ENCODE data around the gene CMPK1. TPM values are rescaled to one million over a fixed set of nuclear protein-coding genes. Genes with fewer than 3 reads are reported as not detected.
A peak's percentile ranks its signal among the peaks of the same experiment; 100 is the strongest.

Gene CMPK1
- polyA plus RNA-seq, 1 donor (not counting 4 experiments of a cell fraction or from before 2014, with no cell fraction given), result 63.8 TPM

DNA sequence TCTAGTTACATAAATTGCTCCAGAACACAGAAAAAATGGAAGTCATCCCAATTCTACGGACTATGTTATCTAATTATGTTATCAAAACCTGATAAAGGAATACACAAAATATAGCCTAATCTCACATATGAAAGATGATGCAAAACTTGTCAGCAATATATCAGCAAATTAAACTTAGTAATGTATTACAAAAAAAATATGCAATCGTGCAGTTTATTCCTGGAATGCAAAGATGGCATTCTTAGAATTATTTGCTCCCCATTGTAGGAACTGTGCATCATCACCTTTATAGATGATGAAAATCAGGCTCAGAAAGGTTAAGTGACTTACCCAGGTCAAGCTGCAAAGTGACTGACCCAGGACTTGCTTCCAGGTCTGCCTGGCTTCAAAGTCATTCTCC, 90.3 kb downstream of the CMPK1 start:
- FAIRE-seq (no peak), DNase-seq (ENCODE audit: low read depth, low spot score) (no peak)
- H3K4me2 ChIP-seq (ENCODE audit: control insufficient read depth, extremely low read depth, insufficient read depth, low read depth, low read length), result no peak overlapping the region
- H3K9me3 ChIP-seq (ENCODE audit: control insufficient read depth, low read depth, low read length), result no peaks in the 10 kb centered on the region
- peaks cover 4% of the 10 kb centered on the region for H4K20me1 ChIP-seq (ENCODE audit: control insufficient read depth, extremely low read depth, insufficient read depth, low read length)
- H3K4me1 ChIP-seq (ENCODE audit: control insufficient read depth, extremely low read depth, insufficient read depth, low read length), result no peaks in the 10 kb centered on the region
- TF ChIP-seq EZH2 (IDR thresholded peaks at IDR 0.05; ENCODE audit: low read length), result no peak
- no peak for TF ChIP-seq CTCF (optimal IDR thresholded peaks at IDR 0.05 in 1 of 3, IDR thresholded peaks at IDR 0.05 in 1 of 3, conservative IDR thresholded peaks at IDR 0.05 in 1 of 3; ENCODE audit: extremely low read depth in 1 of 3, insufficient read depth in 2 of 3, low read length in 3 of 3)
- no peaks in the 10 kb centered on the region for H3K79me2 ChIP-seq (ENCODE audit: control insufficient read depth, insufficient read depth, low read length)
- H3K4me3 ChIP-seq (ENCODE audit: control insufficient read depth in 2 of 3, extremely low read depth in 1 of 3, insufficient read depth in 2 of 3, low read depth in 1 of 3, low read length in 3 of 3), result no peak overlapping the region
- no peaks in the 10 kb centered on the region for H3K36me3 ChIP-seq (ENCODE audit: control insufficient read depth in 2 of 2, extremely low read depth in 1 of 2, insufficient read depth in 2 of 2, low read length in 2 of 2)
- no peaks in the 10 kb centered on the region for H3K9me1 ChIP-seq (ENCODE audit: control insufficient read depth, extremely low read depth, insufficient read depth, low read length)
- H3K27ac ChIP-seq (ENCODE audit: control insufficient read depth, insufficient read depth, low read length), result no peak overlapping the region
- no peak overlapping the region for H2AFZ ChIP-seq (ENCODE audit: control insufficient read depth, low read length)
- dilution Hi-C loops (cut with MboI; ENCODE audit: extremely low pct_ligation_motif_present, low sequenced_read_pairs), result no loop called here
- H3K9ac ChIP-seq (ENCODE audit: control insufficient read depth, extremely low read depth, insufficient read depth, low read length), result no peak overlapping the region
- H3K27me3 ChIP-seq (ENCODE audit: control insufficient read depth, extremely low read depth, insufficient read depth, low read length), result peaks cover 11% of the 10 kb centered on the region

DNA sequence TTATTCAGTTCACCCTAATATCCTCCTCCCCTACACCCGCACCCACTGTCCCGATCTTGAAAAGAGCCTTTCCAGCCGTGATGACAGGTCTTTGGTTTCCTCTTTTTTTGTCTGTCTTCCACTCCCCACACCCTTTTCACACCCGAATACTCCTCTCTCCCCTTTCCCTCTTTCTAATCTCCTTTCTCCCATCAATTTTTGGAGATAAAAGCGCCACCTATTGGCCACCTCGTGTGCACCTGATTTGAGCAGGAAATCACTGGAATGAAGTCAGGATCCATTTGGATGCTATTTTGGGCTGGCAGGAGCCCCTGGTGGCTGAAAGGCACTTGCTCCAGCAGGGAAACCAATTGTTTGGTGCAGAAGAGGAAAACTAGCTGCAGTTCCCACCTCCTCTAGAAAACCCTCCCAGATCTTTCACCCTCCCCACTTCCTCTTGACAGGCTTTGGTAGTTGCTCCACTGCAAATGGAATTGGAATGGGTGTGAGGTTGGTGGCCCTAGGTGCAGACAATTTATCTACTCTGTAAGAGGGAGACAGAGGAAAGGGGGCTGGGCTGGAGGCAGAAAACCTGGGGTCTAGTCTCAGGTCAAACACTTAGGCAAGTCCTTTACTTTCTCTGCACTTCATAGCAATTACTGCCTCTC, 90.9 kb downstream of the CMPK1 start:
- Histone ChIP-seq H3K9me1 (ENCODE audit: control insufficient read depth, extremely low read depth, insufficient read depth, low read length) (no peaks in the 10 kb centered on the region), H2AFZ (ENCODE audit: control insufficient read depth, low read length) (no peak overlapping the region), H3K4me1 (ENCODE audit: control insufficient read depth, extremely low read depth, insufficient read depth, low read length) (no peaks in the 10 kb centered on the region), H3K9me3 (ENCODE audit: control insufficient read depth, low read depth, low read length) (no peaks in the 10 kb centered on the region), H3K27ac (ENCODE audit: control insufficient read depth, insufficient read depth, low read length) (no peak overlapping the region), H3K4me3 (ENCODE audit: control insufficient read depth in 2 of 3, extremely low read depth in 1 of 3, insufficient read depth in 2 of 3, low read depth in 1 of 3, low read length in 3 of 3) (no peak overlapping the region), H3K36me3 (ENCODE audit: control insufficient read depth in 2 of 2, extremely low read depth in 1 of 2, insufficient read depth in 2 of 2, low read length in 2 of 2) (no peaks in the 10 kb centered on the region), H3K4me2 (ENCODE audit: control insufficient read depth, extremely low read depth, insufficient read depth, low read depth, low read length) (no peak overlapping the region), H3K9ac (ENCODE audit: control insufficient read depth, extremely low read depth, insufficient read depth, low read length) (no peak overlapping the region), H4K20me1 (ENCODE audit: control insufficient read depth, extremely low read depth, insufficient read depth, low read length) (peaks cover 4% of the 10 kb centered on the region), H3K79me2 (ENCODE audit: control insufficient read depth, insufficient read depth, low read length) (no peaks in the 10 kb centered on the region), H3K27me3 (ENCODE audit: control insufficient read depth, extremely low read depth, insufficient read depth, low read length) (peaks cover 5% of the 10 kb centered on the region)
- FAIRE-seq (peak; percentile 66), DNase-seq (ENCODE audit: low read depth, low spot score) (no peak)
- dilution Hi-C loops (cut with MboI; ENCODE audit: extremely low pct_ligation_motif_present, low sequenced_read_pairs), result no loop called here
- no peak for TF ChIP-seq EZH2 (IDR thresholded peaks at IDR 0.05; ENCODE audit: low read length)
- peak; percentile 71 to 94 (median 77) for TF ChIP-seq CTCF (optimal IDR thresholded peaks at IDR 0.05 in 1 of 3, IDR thresholded peaks at IDR 0.05 in 1 of 3, conservative IDR thresholded peaks at IDR 0.05 in 1 of 3; ENCODE audit: extremely low read depth in 1 of 3, insufficient read depth in 2 of 3, low read length in 3 of 3)

Other genes with a start within 250 kb of the CMPK1 start
- not detected in 3 replicates for gene CYP4A22, start 196.3 kb upstream of the CMPK1 start, polyA plus RNA-seq
- gene PDZK1IP1, start 143.8 kb upstream of the CMPK1 start, polyA plus RNA-seq, result 1.5 to 29.2 TPM (median 1.5 TPM) in 3 replicates
- gene TAL1, start 101.6 kb upstream of the CMPK1 start, polyA plus RNA-seq, result not detected in 3 replicates
- 3.8 to 10.5 TPM (median 9.4 TPM) in 3 replicates for gene STIL, start 19.6 kb upstream of the CMPK1 start, polyA plus RNA-seq
- 0.03 TPM in 1 of 3 replicates, not detected in the others for gene FOXE3, start 82.5 kb downstream of the CMPK1 start, polyA plus RNA-seq
- gene FOXD2, start 104.3 kb downstream of the CMPK1 start, polyA plus RNA-seq, result 0.01 to 0.05 TPM (median 0.04 TPM) in 3 replicates